K562 (cell line): ENCODE data around the gene LAT. TPM values are rescaled to one million over a fixed set of nuclear protein-coding genes. Genes with fewer than 3 reads are reported as not detected.

Experiments used
- CHAMP1 ChIP-seq: fragments of 450-650 bp; IDR thresholded peaks from 2 replicates; pipeline ENCODE4 v1.6.1; 2016; ENCODE audit warnings: mild to moderate bottlenecking
- CHCHD3 ChIP-seq: fragments of 250-450 bp; sonication (Bioruptor Pico); IDR thresholded peaks from 2 replicates; pipeline ENCODE4 v2.1.2; 2022; ENCODE audit warnings: mild to moderate bottlenecking
- DPF2 ChIP-seq: fragments of 450-650 bp; IDR thresholded peaks from 2 replicates; pipeline ENCODE4 v1.6.1; 2016
- E2F5 ChIP-seq: sonication (generic); formaldehyde crosslinking; IDR thresholded peaks from 2 replicates; pipeline ENCODE4 v1.8.0; 2022; ENCODE audit warnings: mild to moderate bottlenecking, missing genetic modification reagents
- ELK3 ChIP-seq: fragments of 450-650 bp; formaldehyde crosslinking; IDR thresholded peaks from 2 replicates; pipeline ENCODE4 v1.4.0; 2020; ENCODE audit warnings: mild to moderate bottlenecking
- SMC3 ChIP-seq: conservative IDR thresholded peaks from 2 replicates; pipeline ENCODE4 v1.6.1; 2011; ENCODE audit warnings: low read depth, low read length, improper control_type of control experiment; ENCODE audit not compliant: insufficient read depth
- SP1 ChIP-seq: sonication (generic); formaldehyde crosslinking; IDR thresholded peaks from 2 replicates; pipeline ENCODE4 v1.8.1; 2022; ENCODE audit warnings: mild to moderate bottlenecking, missing genetic modification reagents
- THRB ChIP-seq: fragments of 450-650 bp; formaldehyde crosslinking; conservative IDR thresholded peaks from 2 replicates; pipeline ENCODE4 v1.4.0; 2022; ENCODE audit warnings: mild to moderate bottlenecking, missing genetic modification characterization
- TRIM24 ChIP-seq, 2 experiments: fragments of 450-650 bp; IDR thresholded peaks; 2 replicates each; pipeline ENCODE4 v1.6.1; 2016
- ZNF146 ChIP-seq: IDR thresholded peaks from one replicate; pipeline ENCODE4 v1.6.1; 2018; ENCODE audit warnings: missing compliant biosample characterization; ENCODE audit not compliant: unreplicated experiment
- polyA plus RNA-seq, 8 experiments: library from polyadenylated mRNA; depleted of rRNA in 4 of 8; stranded (reverse) in 5 of 8; unstranded in 3 of 8; fragments of >200 nt; fragmentation: Nextera tagmentation in 2 of 8; fragmentation: Illumina TruSeq in 1 of 8; extraction: Ambion mirVana in 2 of 8; extraction: Trizol in 1 of 8; gene quantifications; 2 replicates each; pipeline versions ENCODE4 v1.2.1 to v1.2.3, GENCODE V29; 2011 to 2014; ENCODE audit warnings: inconsistent platforms in 1 of 8, missing spikeins in 1 of 8
- total RNA-seq, 7 experiments: library from RNA; depleted of rRNA in 6 of 7; stranded (reverse); fragments of >200 nt in 6 of 7; fragmentation: Illumina TruSeq in 2 of 7; extraction: Trizol in 2 of 7; gene quantifications; 2 replicates each; pipeline versions ENCODE4 v1.2.1 to v1.2.3, GENCODE V29; 2011 to 2021; ENCODE audit warnings: low replicate concordance in 1 of 7

The LAT gene
- total and polyA plus RNA-seq, 9 of the 15 experiments (the other 6 are each of a cell fraction or from before 2014, with no cell fraction given), result 0.40 to 4.2 (median 1.3) TPM

- TF ChIP-seq ELK3 (CRISPR knock-in tag) (no peak), E2F5 (CRISPR knock-in tag) (no peak), ZNF146 (CRISPR knock-in tag) (no peak), TRIM24 (IDR thresholded peaks at IDR 0.05) (no peak), THRB (CRISPR knock-in tag) (no peak), CHAMP1 (no peak), SMC3 (no peak), SP1 (CRISPR knock-in tag) (no peak), DPF2 (no peak), CHCHD3 (CRISPR knock-in tag) (no peak)
Measured at GRCh38 chr16:29025735-29026134, 40.9 kb downstream of the LAT start (continued).
